ENCODE results near the gene SLC35F1.

SLC35F1 gene

GRCh38 chr6:118128755-118129154, 221.7 kb downstream of the SLC35F1 start:
- DNase-seq, result no peak

- no peak for DNase-seq
Measured at GRCh38 chr6:118134206-118134605, 227.1 kb downstream of the SLC35F1 start.

GRCh38 chr6:118134736-118135135, 227.7 kb downstream of the SLC35F1 start:
- DNase-seq, result no peak

GRCh38 chr6:118135371-118135770, 228.3 kb downstream of the SLC35F1 start:
- DNase-seq, result no peak

- no peak for DNase-seq
Measured at GRCh38 chr6:118141211-118141610, 234.1 kb downstream of the SLC35F1 start.

GRCh38 chr6:118146584-118146983, 239.5 kb downstream of the SLC35F1 start:
- DNase-seq, result no peak

GRCh38 chr6:118147511-118147910, 240.4 kb downstream of the SLC35F1 start:
- no peak for DNase-seq

- no peak for DNase-seq
Measured at GRCh38 chr6:118148561-118148960, 241.5 kb downstream of the SLC35F1 start.

GRCh38 chr6:118152524-118152923, 245.5 kb downstream of the SLC35F1 start:
- no peak for DNase-seq

GRCh38 chr6:118161343-118161742, 254.3 kb downstream of the SLC35F1 start:
- DNase-seq, result no peak

GRCh38 chr6:118163542-118163941, 256.5 kb downstream of the SLC35F1 start:
- DNase-seq, result no peak

- DNase-seq, result no peak
Measured at GRCh38 chr6:118165500-118165899, 258.4 kb downstream of the SLC35F1 start.

- no peak for DNase-seq
Measured at GRCh38 chr6:118168421-118168820, 261.4 kb downstream of the SLC35F1 start.

- no peak for DNase-seq
Measured at GRCh38 chr6:118171852-118172251, 264.8 kb downstream of the SLC35F1 start.

GRCh38 chr6:118174071-118174470, 267.0 kb downstream of the SLC35F1 start:
- DNase-seq, result no peak

- no peak for DNase-seq
Measured at GRCh38 chr6:118177720-118178119, 270.7 kb downstream of the SLC35F1 start.

GRCh38 chr6:118179048-118179447, 272.0 kb downstream of the SLC35F1 start:
- DNase-seq, result no peak

- no peak for DNase-seq
Measured at GRCh38 chr6:118186672-118187567, 279.9 kb downstream of the SLC35F1 start.

- DNase-seq, result no peak
Measured at GRCh38 chr6:118187568-118188164, 280.6 kb downstream of the SLC35F1 start.

- no peak for DNase-seq
Measured at GRCh38 chr6:118188561-118188960, 281.5 kb downstream of the SLC35F1 start.

- no peak for DNase-seq
Measured at GRCh38 chr6:118197539-118197938, 290.5 kb downstream of the SLC35F1 start.

GRCh38 chr6:118198746-118199145, 291.7 kb downstream of the SLC35F1 start:
- DNase-seq, result no peak

- DNase-seq, result no peak
Measured at GRCh38 chr6:118200160-118200559, 293.1 kb downstream of the SLC35F1 start.

- DNase-seq, result no peak
Measured at GRCh38 chr6:118202517-118202916, 295.5 kb downstream of the SLC35F1 start.

Data from eye (tissue), 1 donor.